Progenitor cell of endocrine pancreas (in vitro differentiated cells): ENCODE measurements around the gene ODAD3. TPM values are rescaled to one million over a fixed set of nuclear protein-coding genes. Genes with fewer than 3 reads are reported as not detected.

Experiments
- DNase-seq: peaks from one replicate; pipeline ENCODE4 v3.0.0; 2021; ENCODE audit warnings: low spot score; ENCODE audit not compliant: unreplicated experiment
- H3K27ac Mint-ChIP-seq: 2 replicates; pipeline ENCODE4 v1.8.0; 2021; ENCODE audit warnings: mild to moderate bottlenecking, moderate library complexity, mixed read lengths
- H3K27me3 Mint-ChIP-seq: 2 replicates; pipeline ENCODE4 v1.8.0; 2021; ENCODE audit warnings: mixed read lengths
- H3K36me3 Mint-ChIP-seq: 2 replicates; pipeline ENCODE4 v1.8.0; 2022; ENCODE audit warnings: mixed read lengths; ENCODE audit not compliant: insufficient read depth
- H3K4me1 Mint-ChIP-seq: 2 replicates; pipeline ENCODE4 v1.8.0; 2021; ENCODE audit warnings: low read depth, mixed read lengths
- H3K4me3 Mint-ChIP-seq: 2 replicates; pipeline ENCODE4 v1.8.0; 2021; ENCODE audit warnings: low read depth, mild to moderate bottlenecking, moderate library complexity, mixed read lengths
- H3K9me3 Mint-ChIP-seq: 2 replicates; pipeline ENCODE4 v1.8.0; 2021; ENCODE audit warnings: low read depth, mixed read lengths
- CTCF ChIP-seq: fragments of 200-600 bp; sonication (generic); IDR thresholded peaks from one replicate; pipeline ENCODE4 v1.5.0; 2021; ENCODE audit warnings: antibody characterized with exemption, mild to moderate bottlenecking; ENCODE audit not compliant: unreplicated experiment
- total RNA-seq: library from RNA; stranded (reverse); gene quantifications from 2 replicates; pipeline ENCODE4 v1.2.1, GENCODE V29; 2021

Gene ODAD3
- total RNA-seq, 1 donor from 2014 or later = 2.2 TPM

- Mint-ChIP-seq H3K9me3 (no peaks in the 10 kb centered on the region), H3K27ac (peak overlapping the region; percentile 60), H3K36me3 (peaks cover 2% of the 10 kb centered on the region), H3K4me3 (no peak overlapping the region), H3K27me3 (no peaks in the 10 kb centered on the region), H3K4me1 (no peaks in the 10 kb centered on the region)
- DNase-seq = no peak
- no peak for TF ChIP-seq CTCF
These were observed 17.1 kb upstream of the ODAD3 start for GRCh38 chr19:11451871-11452619.

- no peaks in the 10 kb centered on the region for H3K9me3 Mint-ChIP-seq
- no peak overlapping the region for H3K4me3 Mint-ChIP-seq
- no peak for TF ChIP-seq CTCF
- H3K4me1 Mint-ChIP-seq = no peaks in the 10 kb centered on the region
- H3K27me3 Mint-ChIP-seq = no peaks in the 10 kb centered on the region
- no peak for DNase-seq
- H3K27ac Mint-ChIP-seq = no peak overlapping the region
- peaks cover 2% of the 10 kb centered on the region for H3K36me3 Mint-ChIP-seq
These were observed 16.5 kb upstream of the ODAD3 start for GRCh38 chr19:11451327-11451870.

GRCh38 chr19:11450570-11451326 lies 15.8 kb upstream of the ODAD3 start:
- H3K4me3 Mint-ChIP-seq = no peak overlapping the region
- H3K27ac Mint-ChIP-seq = no peak overlapping the region
- peaks cover 2% of the 10 kb centered on the region for H3K36me3 Mint-ChIP-seq
- TF ChIP-seq CTCF = no peak
- no peaks in the 10 kb centered on the region for H3K4me1 Mint-ChIP-seq
- no peaks in the 10 kb centered on the region for H3K27me3 Mint-ChIP-seq
- no peaks in the 10 kb centered on the region for H3K9me3 Mint-ChIP-seq
- DNase-seq = no peak

GRCh38 chr19:11448923-11449554 lies 14.1 kb upstream of the ODAD3 start:
- Mint-ChIP-seq H3K4me1 (no peaks in the 10 kb centered on the region), H3K27ac (no peak overlapping the region), H3K27me3 (no peaks in the 10 kb centered on the region), H3K9me3 (no peaks in the 10 kb centered on the region), H3K4me3 (no peak overlapping the region), H3K36me3 (peaks cover 2% of the 10 kb centered on the region)
- DNase-seq = no peak
- TF ChIP-seq CTCF = no peak

- Mint-ChIP-seq H3K9me3 (no peaks in the 10 kb centered on the region), H3K36me3 (peaks cover 2% of the 10 kb centered on the region), H3K27ac (no peak overlapping the region), H3K4me3 (no peak overlapping the region), H3K27me3 (no peaks in the 10 kb centered on the region), H3K4me1 (no peaks in the 10 kb centered on the region)
- TF ChIP-seq CTCF = no peak
- no peak for DNase-seq
These were observed 13.5 kb upstream of the ODAD3 start for GRCh38 chr19:11448410-11448809.
